GM21825 (cell line): ENCODE measurements around the gene TDRD6.
A peak's percentile ranks its signal among the peaks of the same experiment; 100 is the strongest.
"Not testable (repeated sequence)": the region's sequence is repeated elsewhere in the genome, so short reads cannot be mapped to it uniquely, and the experiment has no call there.

ENCODE experiments used
- ATAC-seq: cut with Tn5 transposase; IDR thresholded peaks from one replicate; pipeline ENCODE4 v1.9.1; 2021; ENCODE audit warnings: mild to moderate bottlenecking, moderate library complexity; ENCODE audit not compliant: unreplicated experiment

TDRD6 gene

GRCh38 chr6:46687619-46688097 lies at the start of gene TDRD6:
TSS of gene TDRD6 (plus strand) at chr6:46687885. CDS start at chr6:46688129, 244 bp downstream.
- ATAC-seq: no peak

- no peak for ATAC-seq
Measured at GRCh38 chr6:46637933-46638332, 49.8 kb upstream of the TDRD6 start.

GRCh38 chr6:46638650-46639049 lies 49.0 kb upstream of the TDRD6 start:
- ATAC-seq: no peak

GRCh38 chr6:46642928-46643751 lies 44.5 kb upstream of the TDRD6 start:
- ATAC-seq: no peak

- no peak for ATAC-seq
Measured at GRCh38 chr6:46645265-46645664, 42.4 kb upstream of the TDRD6 start.

- not testable (repeated sequence) for ATAC-seq
Measured at GRCh38 chr6:46648108-46648507, 39.6 kb upstream of the TDRD6 start.

- no peak for ATAC-seq
Measured at GRCh38 chr6:46648869-46649492, 38.7 kb upstream of the TDRD6 start.

- ATAC-seq: no peak
Measured at GRCh38 chr6:46651006-46651405, 36.7 kb upstream of the TDRD6 start.

- no peak for ATAC-seq
Measured at GRCh38 chr6:46651816-46652215, 35.9 kb upstream of the TDRD6 start.

- ATAC-seq: no peak
Measured at GRCh38 chr6:46652232-46652602, 35.5 kb upstream of the TDRD6 start.

- ATAC-seq: peak; percentile 100
Measured at GRCh38 chr6:46652603-46653438, 34.9 kb upstream of the TDRD6 start, which contains the start of the genes CYP39A1 and SLC25A27. TSS of gene CYP39A1 (minus strand) at chr6:46652818. CDS start at chr6:46652582, 236 bp downstream. TSS of gene SLC25A27 (plus strand) at chr6:46652975. CDS start at chr6:46653193, 218 bp downstream.

- no peak for ATAC-seq
Measured at GRCh38 chr6:46653439-46654195, 34.1 kb upstream of the TDRD6 start.

- no peak for ATAC-seq
Measured at GRCh38 chr6:46655803-46656202, 31.9 kb upstream of the TDRD6 start.

- no peak for ATAC-seq
Measured at GRCh38 chr6:46657642-46658041, 30.0 kb upstream of the TDRD6 start.

- ATAC-seq: no peak
Measured at GRCh38 chr6:46661483-46661882, 26.2 kb upstream of the TDRD6 start.

- no peak for ATAC-seq
Measured at GRCh38 chr6:46667377-46667776, 20.3 kb upstream of the TDRD6 start.

GRCh38 chr6:46674410-46674809 lies 13.3 kb upstream of the TDRD6 start:
- ATAC-seq: no peak

- ATAC-seq: no peak
Measured at GRCh38 chr6:46676604-46677313, 10.9 kb upstream of the TDRD6 start.

- no peak for ATAC-seq
Measured at GRCh38 chr6:46677314-46677654, 10.4 kb upstream of the TDRD6 start.

- ATAC-seq: no peak
Measured at GRCh38 chr6:46684771-46685170, 2.9 kb upstream of the TDRD6 start.
